ENCODE data around the gene LRCOL1. TPM values are rescaled to one million over a fixed set of nuclear protein-coding genes. Genes with fewer than 3 reads are reported as not detected.

LRCOL1 gene
- total RNA-seq, 1 experiment from 2014 or later = not detected

DNA sequence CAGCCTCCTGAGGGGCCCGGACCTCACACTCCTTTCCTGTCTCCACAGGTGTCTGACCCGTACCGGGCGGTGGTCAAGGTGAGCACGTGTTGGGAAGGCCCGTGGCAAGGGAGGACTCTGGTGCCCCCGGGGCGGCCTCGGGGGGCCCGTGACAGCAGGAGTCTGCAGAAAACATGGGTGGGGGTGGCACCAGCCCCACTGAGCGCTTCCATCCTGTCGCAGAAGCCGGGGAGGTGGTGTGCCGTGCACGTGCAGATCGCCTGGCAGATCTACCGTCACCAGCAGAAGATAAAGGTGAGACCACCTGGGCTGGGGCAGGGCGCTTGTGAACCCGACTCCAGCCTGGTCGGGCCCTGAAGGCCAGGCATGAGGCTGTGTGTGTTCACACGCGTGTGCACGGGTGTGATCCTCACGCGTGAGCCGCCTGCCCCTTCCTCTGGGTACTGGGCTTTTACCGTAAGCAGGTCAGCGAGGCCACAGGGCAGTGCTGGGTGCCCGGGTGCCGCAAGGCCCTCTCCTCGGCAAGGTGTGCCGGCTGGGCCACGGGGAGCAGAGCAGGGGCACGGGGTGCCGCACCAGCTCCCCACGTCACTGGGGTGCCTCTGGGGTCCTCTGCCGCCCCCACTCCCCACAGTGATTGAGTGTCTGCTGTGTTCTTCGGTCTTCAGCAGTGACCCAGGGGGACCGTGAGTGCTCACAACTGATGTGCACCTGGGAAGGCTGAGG lies 35.9 kb downstream of the LRCOL1 start (continued):
- TF ChIP-seq CTCF (IDR thresholded peaks at IDR 0.05 in 2 of 3, conservative IDR thresholded peaks at IDR 0.05 in 1 of 3; ENCODE audit: borderline replicate concordance in 1 of 3, insufficient read depth in 1 of 3, low read depth in 2 of 3, low read length in 2 of 3) = no peak
- TF ChIP-seq FOSL1 (IDR thresholded peaks at IDR 0.05; ENCODE audit: low read depth) = no peak
- no peak for TF ChIP-seq YY1 (IDR thresholded peaks at IDR 0.05; ENCODE audit: extremely low read depth, insufficient replicate concordance, low read depth, low read length)
- no peak for TF ChIP-seq CBX3 (IDR thresholded peaks at IDR 0.05; ENCODE audit: low read depth)
- no peak for TF ChIP-seq EZH2phosphoT487 (IDR thresholded peaks at IDR 0.05; ENCODE audit: borderline replicate concordance)

DNA sequence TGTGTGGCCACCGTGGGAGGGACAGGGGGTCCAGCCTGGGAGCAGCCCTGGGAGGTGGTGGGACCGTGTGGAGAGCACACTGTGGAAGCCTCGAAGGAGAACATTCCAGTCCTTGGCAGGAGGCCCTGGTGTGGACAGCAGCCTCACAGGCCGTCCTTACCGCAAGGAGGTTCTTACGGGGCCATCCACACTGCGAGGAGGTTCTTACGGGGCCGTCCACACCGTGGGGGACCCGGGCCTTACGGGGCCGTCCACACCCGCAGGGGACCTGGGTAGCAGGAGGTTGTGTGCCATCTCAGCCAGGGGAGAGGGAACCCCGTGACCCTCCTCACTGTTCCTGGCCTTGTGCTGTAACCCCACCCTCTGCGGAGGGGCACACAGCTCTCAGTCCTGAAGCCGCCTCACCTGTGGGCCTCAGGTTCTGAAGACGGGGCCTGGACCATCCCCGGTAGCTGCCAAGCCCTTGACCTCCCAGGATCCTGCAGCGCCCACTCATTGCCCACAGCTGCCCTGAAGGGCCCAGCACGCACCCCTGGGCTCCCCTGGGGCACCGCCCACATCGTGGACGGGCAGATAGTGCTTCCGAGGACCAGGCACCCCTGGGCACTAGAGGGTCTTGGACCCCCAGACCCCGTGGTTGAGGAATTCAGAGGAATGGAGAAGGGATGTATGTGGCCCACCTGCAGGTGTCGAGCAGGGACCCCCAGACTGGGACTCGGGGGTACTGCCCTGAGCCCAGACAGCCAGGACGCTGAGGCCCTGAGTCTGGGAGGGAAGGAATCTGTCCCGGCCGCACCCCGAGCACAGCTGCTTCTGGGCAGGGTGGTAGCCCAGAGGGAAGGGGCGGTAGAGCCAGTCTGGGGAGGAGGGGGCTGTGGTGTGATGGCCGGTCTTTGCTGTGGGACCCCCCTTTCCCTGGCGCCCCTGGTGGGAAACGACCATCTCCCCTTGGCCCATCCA lies 37.3 kb downstream of the LRCOL1 start:
- Histone ChIP-seq H2AFZ (ENCODE audit: low read depth, low read length, poor library complexity, severe bottlenecking) (no peak overlapping the region), H3K36me3 (ENCODE audit: control insufficient read depth in 1 of 2, insufficient read depth in 2 of 2, low read length in 2 of 2) (peaks cover 17 to 24% of the 10 kb centered on the region in 2 experiments), H3K9ac (ENCODE audit: low read length) (no peak overlapping the region), H3K79me2 (ENCODE audit: insufficient read depth, low read length) (no peaks in the 10 kb centered on the region; the same call in 1 of the 2 replicates), H3K4me1 (ENCODE audit: control insufficient read depth in 1 of 2, insufficient read depth in 2 of 2, low read length in 2 of 2) (no peaks in the 10 kb centered on the region), H3K9me3 (ENCODE audit: control insufficient read depth in 1 of 2, insufficient read depth in 1 of 2, low read depth in 1 of 2, low read length in 2 of 2) (no peaks in the 10 kb centered on the region), H3K9me2 (ENCODE audit: insufficient read depth) (no peaks in the 10 kb centered on the region), H3K27me3 (ENCODE audit: insufficient read depth, low read length) (no peaks in the 10 kb centered on the region), H3K4me2 (ENCODE audit: low read length) (no peak overlapping the region), H4K20me1 (ENCODE audit: insufficient read depth) (no peaks in the 10 kb centered on the region), H3K27ac (ENCODE audit: low read depth, low read length) (no peak overlapping the region), H3K4me3 (replicated peaks in 1 of 2; ENCODE audit: low read depth in 1 of 2, low read length in 2 of 2) (no peak overlapping the region)
- DNase-seq (ENCODE audit: low read depth, low spot score) = no peak
- ATAC-seq = no peak
- POLR2A ChIA-PET = no interaction called here
- CTCF ChIA-PET = no interaction called here
- TF ChIP-seq CEBPB (IDR thresholded peaks at IDR 0.05; ENCODE audit: low read depth) = no peak
- peak; percentile 14; the same call in 1 of the 2 replicates for TF ChIP-seq POLR2AphosphoS5 (IDR thresholded peaks at IDR 0.05; ENCODE audit: low read depth, low read length)
- BruUV-seq (replicated peaks) = no TSS peak
- RAD21 ChIA-PET (ENCODE audit: low non-redundant PET in 1 of 2, low total read pairs in 2 of 2, uncharacterized antibody in 2 of 2, unreplicated experiment in 2 of 2) = no interaction called here
- intact Hi-C loops (cut with micrococcal nuclease) = no loop called here
